HG02885 (cell line): ENCODE data around the gene OTC.

ENCODE experiments used
- ATAC-seq: cut with Tn5 transposase; IDR thresholded peaks from one replicate; pipeline ENCODE4 v1.9.1; 2021; ENCODE audit warnings: mild to moderate bottlenecking; ENCODE audit not compliant: unreplicated experiment, poor library complexity

OTC gene

DNA sequence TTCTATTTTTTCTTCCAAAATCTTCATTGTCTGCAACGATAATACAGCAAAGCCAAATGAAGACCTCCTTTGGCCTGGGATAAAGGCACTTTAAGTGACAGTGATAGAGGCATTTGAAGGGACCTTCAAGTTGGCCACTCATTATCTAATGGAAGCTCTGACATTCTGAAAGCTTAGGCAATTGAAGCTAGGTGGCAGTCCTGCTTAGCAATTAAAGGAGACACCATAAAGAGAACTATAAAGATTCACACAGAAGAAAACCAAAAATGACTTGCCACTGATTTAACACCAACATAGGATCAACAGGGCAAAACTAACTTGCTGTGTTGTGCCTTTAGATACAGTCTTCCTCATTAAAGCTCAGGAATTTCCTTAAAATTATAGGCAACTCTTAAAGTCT is 105.7 kb downstream of the OTC start:
- no peak for ATAC-seq

DNA sequence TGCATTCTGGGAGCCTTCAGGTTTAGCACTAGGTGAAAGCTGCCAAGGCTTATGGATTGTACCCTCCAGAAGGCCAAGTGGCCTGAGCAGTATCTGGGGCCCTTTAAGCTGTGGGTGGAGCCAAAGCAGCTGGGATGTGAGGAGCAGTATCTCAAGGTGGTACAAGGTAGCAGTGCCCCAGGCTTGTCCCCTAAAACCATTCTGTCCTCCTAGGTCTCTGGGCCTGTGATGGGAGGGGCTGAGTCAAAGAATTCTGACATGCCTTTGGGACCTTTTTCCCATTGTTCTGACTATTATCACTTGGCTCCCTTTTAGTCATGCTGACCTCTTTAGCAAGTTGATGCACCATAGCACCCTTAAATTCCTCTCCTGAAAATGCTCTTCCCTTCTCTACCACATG is 109.9 kb downstream of the OTC start:
- ATAC-seq, result no peak

DNA sequence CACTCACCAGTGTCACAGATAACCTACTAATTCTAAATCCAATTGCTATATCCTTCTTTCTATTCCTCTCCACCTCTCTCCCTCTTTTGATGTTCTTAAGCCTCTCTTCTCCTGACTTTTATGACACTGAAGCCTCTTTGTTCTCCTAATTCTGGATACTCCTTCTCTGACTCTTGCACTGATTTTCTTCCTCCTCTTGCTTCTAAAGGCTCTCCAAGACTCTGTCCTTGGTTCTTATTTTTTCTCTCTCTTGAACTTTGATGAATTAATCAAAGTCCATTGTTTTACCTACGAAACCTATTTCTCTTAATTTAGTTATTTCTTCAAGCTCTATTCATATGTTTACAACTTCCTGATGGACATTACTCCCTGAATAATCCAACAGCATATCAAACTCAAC is 113.3 kb downstream of the OTC start:
- no peak for ATAC-seq

DNA sequence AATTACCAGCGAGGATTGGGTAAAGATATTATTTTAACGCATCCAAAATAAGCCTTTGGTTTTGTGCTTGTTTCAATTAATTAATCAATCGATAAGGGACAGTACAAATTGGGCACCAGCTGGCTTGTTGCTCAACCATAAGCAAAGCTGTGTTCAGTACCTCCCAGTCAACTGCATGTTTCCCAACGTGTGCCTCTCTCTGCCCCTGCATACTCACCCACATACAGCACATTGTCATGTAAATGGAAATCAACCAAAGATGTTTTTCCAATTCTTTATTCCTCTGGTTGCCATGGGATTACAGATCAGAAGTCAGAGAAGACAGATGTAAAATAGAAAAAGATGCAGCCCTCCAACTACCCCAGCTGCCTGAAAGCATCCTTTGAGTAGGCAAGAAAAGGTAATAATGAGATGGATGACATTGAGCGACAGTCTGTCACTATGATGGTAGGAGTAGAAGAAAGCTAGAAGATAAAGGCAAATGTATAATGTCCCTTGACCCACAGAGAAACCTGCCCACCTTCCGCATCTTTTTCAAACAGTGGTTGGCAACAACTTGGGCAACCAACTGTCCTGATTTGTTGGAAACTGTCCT is 116.3 kb downstream of the OTC start:
- ATAC-seq, result no peak
